ENCODE results near the gene RPS6KA5.

Gene RPS6KA5

DNA sequence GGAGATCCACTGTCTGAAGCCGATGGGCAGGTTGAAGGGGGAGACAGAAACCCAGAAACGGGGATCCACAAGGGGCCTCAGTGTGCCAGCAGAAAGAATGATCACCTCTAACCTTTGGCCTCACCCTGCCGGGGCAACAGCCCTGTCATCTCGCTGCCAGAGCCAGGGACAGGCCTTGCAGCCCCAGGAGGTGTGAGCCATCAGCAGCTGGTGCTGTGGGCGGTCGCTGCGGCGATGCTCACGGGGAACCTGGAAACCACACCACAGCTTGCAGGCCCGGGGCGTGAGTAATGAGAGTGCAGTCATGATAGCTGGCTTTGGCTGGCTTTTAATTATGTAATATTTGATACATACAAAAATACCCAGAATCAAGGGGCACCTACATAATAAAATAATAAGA is 239.5 kb downstream of the RPS6KA5 start:
- TF ChIP-seq, protein P1, sequence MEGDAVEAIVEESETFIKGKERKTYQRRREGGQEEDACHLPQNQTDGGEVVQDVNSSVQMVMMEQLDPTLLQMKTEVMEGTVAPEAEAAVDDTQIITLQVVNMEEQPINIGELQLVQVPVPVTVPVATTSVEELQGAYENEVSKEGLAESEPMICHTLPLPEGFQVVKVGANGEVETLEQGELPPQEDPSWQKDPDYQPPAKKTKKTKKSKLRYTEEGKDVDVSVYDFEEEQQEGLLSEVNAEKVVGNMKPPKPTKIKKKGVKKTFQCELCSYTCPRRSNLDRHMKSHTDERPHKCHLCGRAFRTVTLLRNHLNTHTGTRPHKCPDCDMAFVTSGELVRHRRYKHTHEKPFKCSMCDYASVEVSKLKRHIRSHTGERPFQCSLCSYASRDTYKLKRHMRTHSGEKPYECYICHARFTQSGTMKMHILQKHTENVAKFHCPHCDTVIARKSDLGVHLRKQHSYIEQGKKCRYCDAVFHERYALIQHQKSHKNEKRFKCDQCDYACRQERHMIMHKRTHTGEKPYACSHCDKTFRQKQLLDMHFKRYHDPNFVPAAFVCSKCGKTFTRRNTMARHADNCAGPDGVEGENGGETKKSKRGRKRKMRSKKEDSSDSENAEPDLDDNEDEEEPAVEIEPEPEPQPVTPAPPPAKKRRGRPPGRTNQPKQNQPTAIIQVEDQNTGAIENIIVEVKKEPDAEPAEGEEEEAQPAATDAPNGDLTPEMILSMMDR (IDR thresholded peaks at IDR 0.05; ENCODE audit: control insufficient read depth, insufficient read depth, low read depth, low read length, missing control alignments): no peak
- peak; percentile 3 for DNase-seq (ENCODE audit: low read depth)
- H3K4me3 ChIP-seq (ENCODE audit: control insufficient read depth, low read depth, low read length): no peak overlapping the region

DNA sequence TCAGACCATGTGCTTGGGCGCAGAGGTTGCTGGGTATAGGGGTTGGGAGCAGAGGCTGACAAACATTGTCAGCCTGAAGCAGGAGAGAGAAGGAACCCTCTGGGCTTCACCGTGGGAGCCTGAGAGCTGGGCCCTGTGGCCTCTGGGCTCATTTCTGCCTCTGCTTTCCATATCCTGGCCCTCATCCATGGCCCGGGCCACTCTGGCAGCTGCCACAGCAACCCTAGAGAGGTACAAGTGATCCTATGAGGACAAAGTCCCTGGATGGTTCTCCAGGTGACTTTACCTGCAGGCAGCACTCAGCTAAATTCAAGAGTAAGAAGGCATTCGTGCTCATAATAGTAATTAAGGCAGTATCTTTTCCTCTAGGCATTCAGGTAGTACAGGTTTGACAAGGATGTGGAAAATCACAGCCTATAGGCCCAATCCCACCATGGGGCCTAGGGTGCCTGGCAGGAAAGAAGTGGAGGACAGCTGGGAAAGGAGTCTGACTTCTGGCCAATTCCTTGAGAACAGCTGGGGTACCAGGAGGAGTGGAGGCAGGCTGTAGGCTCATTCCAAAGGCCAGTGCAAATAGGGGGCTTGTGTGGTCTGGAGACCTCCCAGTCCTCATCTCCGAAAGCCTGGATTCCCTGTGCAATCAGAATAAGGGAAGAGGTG is 240.6 kb downstream of the RPS6KA5 start:
- DNase-seq (ENCODE audit: low read depth): no peak
- TF ChIP-seq, protein P1 (IDR thresholded peaks at IDR 0.05; ENCODE audit: control insufficient read depth, insufficient read depth, low read depth, low read length, missing control alignments): no peak
- H3K4me3 ChIP-seq (ENCODE audit: control insufficient read depth, low read depth, low read length): no peak overlapping the region

DNA sequence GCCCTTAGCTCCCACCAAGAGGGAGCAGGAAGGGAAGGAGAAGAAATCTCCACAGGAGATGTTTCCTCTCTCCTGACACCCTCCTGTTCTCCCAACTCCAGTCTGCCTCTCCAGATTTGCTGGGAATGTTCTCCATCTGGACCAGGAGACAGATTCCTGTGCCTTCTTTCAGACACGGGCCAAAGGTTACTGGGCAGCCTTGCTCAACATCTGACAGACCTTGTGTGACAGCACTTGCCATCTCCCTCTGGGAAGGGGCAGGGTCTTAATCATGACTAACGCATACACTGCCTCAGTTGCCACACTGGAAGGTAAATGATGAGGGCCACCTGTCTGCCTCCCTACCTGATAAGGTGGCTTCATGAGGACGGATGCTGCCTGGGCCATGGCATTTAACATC is 241.7 kb downstream of the RPS6KA5 start:
- TF ChIP-seq, protein P1 (IDR thresholded peaks at IDR 0.05; ENCODE audit: control insufficient read depth, insufficient read depth, low read depth, low read length, missing control alignments): no peak
- no peak for DNase-seq (ENCODE audit: low read depth)
- H3K4me3 ChIP-seq (ENCODE audit: control insufficient read depth, low read depth, low read length): no peak overlapping the region

DNA sequence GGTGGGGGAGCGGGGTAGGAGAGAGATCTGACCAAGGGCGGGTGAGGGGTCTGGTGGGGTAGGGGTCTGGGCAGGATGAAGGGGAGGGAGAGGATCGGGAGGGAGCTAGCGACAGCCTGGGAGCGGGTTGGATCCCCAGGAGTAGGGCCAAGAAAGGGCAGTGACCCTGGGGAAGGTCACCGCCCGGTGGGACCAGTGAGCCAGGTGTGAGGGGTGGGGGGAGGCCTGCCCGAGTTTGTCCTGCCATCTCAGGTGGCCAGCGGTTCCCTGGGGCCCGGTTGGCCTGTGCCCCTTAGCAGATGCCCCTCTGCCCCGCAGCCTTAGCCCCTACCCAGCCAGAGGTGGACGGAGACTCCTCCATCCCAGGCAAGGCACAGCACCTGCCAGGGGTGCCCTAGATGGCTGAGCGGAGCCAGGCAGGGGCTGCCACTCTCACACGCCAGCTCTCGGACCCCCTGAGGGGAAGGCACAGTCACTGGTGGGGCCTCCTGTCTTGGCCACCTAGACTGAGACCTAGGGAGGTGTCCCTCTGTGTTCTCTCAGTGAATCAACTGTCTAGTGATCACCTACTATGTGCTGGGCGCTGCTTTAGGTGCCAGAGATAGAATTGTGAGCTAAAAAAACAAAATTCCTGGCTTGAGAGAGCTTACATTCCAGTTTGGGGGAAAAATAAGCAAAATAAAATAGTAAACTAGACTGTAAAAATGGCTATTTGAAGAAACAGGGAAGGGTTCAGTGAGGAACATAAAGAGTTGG is 243.6 kb downstream of the RPS6KA5 start:
- peak overlapping the region; percentile 27 for H3K4me3 ChIP-seq (ENCODE audit: control insufficient read depth, low read depth, low read length)
- DNase-seq (ENCODE audit: low read depth): no peak
- TF ChIP-seq, protein P1 (IDR thresholded peaks at IDR 0.05; ENCODE audit: control insufficient read depth, insufficient read depth, low read depth, low read length, missing control alignments): no peak

DNA sequence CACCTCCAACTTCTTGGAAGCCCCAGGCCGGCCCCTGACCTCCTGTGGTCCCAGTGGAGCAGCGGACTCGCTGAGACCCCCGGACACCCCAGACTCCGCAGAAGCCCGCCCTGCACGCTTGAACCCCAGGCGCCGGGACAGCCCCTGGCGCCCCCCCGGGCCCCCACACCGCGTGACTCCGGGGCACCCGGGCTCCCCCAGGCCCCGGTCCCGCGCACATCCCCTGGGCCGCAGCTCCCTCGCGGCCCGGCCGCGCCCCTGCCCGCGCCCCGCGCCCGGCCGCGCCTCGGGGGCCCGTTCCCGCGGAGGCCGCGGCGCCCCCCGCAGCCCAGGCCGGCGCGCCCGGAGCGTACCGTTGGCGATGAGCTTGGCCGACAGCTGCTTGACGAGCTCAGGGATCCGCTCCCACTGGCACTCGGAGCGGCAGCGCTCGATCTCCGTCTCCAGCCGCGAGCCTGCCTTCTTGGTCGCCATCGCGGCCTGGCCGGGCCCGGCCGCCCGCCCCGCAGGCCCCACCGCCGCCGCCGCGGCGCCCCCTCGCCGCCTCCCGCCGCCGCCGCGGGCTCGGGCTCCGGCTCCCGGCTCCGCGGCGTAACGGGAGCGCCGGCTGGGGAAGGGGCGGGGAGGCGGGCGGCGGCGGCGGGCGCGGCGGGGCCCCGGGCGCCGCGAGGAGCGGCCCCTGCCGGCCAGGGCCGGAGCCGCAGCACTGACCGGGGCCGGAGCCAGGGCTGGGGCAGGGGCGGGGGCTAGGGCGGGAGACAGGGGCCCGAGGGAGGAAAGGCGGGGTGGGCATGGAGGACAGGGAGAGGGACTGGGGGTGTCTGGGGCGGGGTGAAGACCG is 244.4 kb downstream of the RPS6KA5 start, which contains the start of gene TTC7B:
TSS of gene TTC7B (minus strand) at position 609 of the 841 bp plus-strand sequence. CDS start at position 474, 135 bp downstream.
- no peak for DNase-seq (ENCODE audit: low read depth)
- peak within 1 kb of the TSS; percentile 80 for H3K4me3 ChIP-seq (ENCODE audit: control insufficient read depth, low read depth, low read length)
- TF ChIP-seq, protein P1 (IDR thresholded peaks at IDR 0.05; ENCODE audit: control insufficient read depth, insufficient read depth, low read depth, low read length, missing control alignments): no peak

DNA sequence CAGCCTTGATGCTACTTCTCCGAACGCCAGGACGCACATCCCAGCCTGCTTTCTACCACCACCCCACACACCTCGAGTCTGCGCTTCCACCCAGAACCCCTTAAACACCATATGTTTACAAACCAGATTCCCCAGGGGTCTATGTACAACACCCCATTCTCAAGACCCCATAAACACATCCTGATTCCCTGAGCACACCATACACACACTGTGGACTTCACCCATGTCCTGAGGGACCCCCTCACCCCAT is 244.9 kb downstream of the RPS6KA5 start:
- TF ChIP-seq, protein P1 (IDR thresholded peaks at IDR 0.05; ENCODE audit: control insufficient read depth, insufficient read depth, low read depth, low read length, missing control alignments): no peak
- H3K4me3 ChIP-seq (ENCODE audit: control insufficient read depth, low read depth, low read length): peak overlapping the region; percentile 80
- DNase-seq (ENCODE audit: low read depth): no peak

Data from AG09309 (cell line).